ENCODE data around the gene DDIT4. TPM values are rescaled to one million over a fixed set of nuclear protein-coding genes. Genes with fewer than 3 reads are reported as not detected.

DDIT4 gene
- total and polyA plus RNA-seq, 2 experiments from 2014 or later: 114 to 136 TPM

GRCh38 chr10:72272689-72273409, 875 bp upstream of the DDIT4 start:
- no peak overlapping the region for H2AFZ ChIP-seq
- ATAC-seq (peak; percentile 61), DNase-seq (ENCODE audit: low spot score) (peak; percentile 97)
- H4K20me1 ChIP-seq (replicated peaks; ENCODE audit: insufficient read depth): peaks cover 10% of the 10 kb centered on the region
- 0 out of 2 replicates have a peak, but pooled peaks cover 2% of the 10 kb centered on the region for H3K9me2 ChIP-seq (ENCODE audit: insufficient read depth)
- peaks cover 39% of the 10 kb centered on the region for H3K36me3 Mint-ChIP-seq (ENCODE audit: low read depth)
- H3K36me3 ChIP-seq (ENCODE audit: insufficient read depth): peaks cover 6% of the 10 kb centered on the region
- H3K79me2 ChIP-seq (replicated peaks; ENCODE audit: insufficient read depth): peaks cover 22% of the 10 kb centered on the region
- H3K27me3 Mint-ChIP-seq (ENCODE audit: insufficient read depth, low read depth, poor library complexity): peaks cover 24% of the 10 kb centered on the region
- peak overlapping the region; percentile 92 for H3K4me3 Mint-ChIP-seq
- H3K4me2 ChIP-seq: peak overlapping the region; percentile 94
- H3F3A ChIP-seq (replicated peaks; ENCODE audit: low read depth): peaks cover 23% of the 10 kb centered on the region
- peak overlapping the region; percentile 100 for H3K27ac Mint-ChIP-seq
- no peaks in the 10 kb centered on the region; the same call in 2 of the 3 replicates for H3K9me3 Mint-ChIP-seq
- peak overlapping the region; percentile 99 for H3K27ac ChIP-seq (ENCODE audit: low read depth)
- no peaks in the 10 kb centered on the region for H3K27me3 ChIP-seq (ENCODE audit: insufficient read depth)
- TF ChIP-seq POLR2AphosphoS5 (IDR thresholded peaks at IDR 0.05; ENCODE audit: low read depth): peak; percentile 57
- TF ChIP-seq ZNF462 (CRISPR knock-in tag; IDR thresholded peaks at IDR 0.05): no peak
- TF ChIP-seq EZH2phosphoT487 (IDR thresholded peaks at IDR 0.05; ENCODE audit: unreplicated experiment): no peak
- peak; percentile 42; the same call in 1 of the 2 replicates for TF ChIP-seq NANOG (IDR thresholded peaks at IDR 0.05; ENCODE audit: borderline replicate concordance)
- no peak for TF ChIP-seq ZNF114 (CRISPR knock-in tag; IDR thresholded peaks at IDR 0.05)
- no peak for TF ChIP-seq STAT1 (IDR thresholded peaks at IDR 0.05; ENCODE audit: unreplicated experiment)
- TF ChIP-seq ZNF331 (CRISPR knock-in tag; IDR thresholded peaks at IDR 0.05; ENCODE audit: low read depth): no peak
- TF ChIP-seq CREB1 (CRISPR knock-in tag; IDR thresholded peaks at IDR 0.05; ENCODE audit: low read depth): peak; percentile 59; the same call in 1 of the 2 replicates
- peak; percentile 34; the same call in 1 of the 2 replicates for TF ChIP-seq ETS1 (IDR thresholded peaks at IDR 0.05)
- TF ChIP-seq CTCF (conservative IDR thresholded peaks at IDR 0.05; ENCODE audit: low read depth in 2 of 2): no peak
- peak; percentile 3 for TF ChIP-seq REST (IDR thresholded peaks at IDR 0.05; ENCODE audit: unreplicated experiment)
- TF ChIP-seq JUNB (IDR thresholded peaks at IDR 0.05; ENCODE audit: unreplicated experiment): no peak
- no peak for TF ChIP-seq EZH2 (IDR thresholded peaks at IDR 0.05; ENCODE audit: low read depth, unreplicated experiment)
- H3K4me1 Mint-ChIP-seq: peaks cover 46% of the 10 kb centered on the region
- H3K4me1 ChIP-seq (ENCODE audit: insufficient read depth): peaks cover 37% of the 10 kb centered on the region
- H3K4me3 ChIP-seq: peak overlapping the region; percentile 98

Data from GM23338 (cell line).